ENCODE data around the gene OPRL1. TPM values are rescaled to one million over a fixed set of nuclear protein-coding genes. Genes with fewer than 3 reads are reported as not detected.

The OPRL1 gene
- total RNA-seq, 4 donors from 2014 or later, result 0.34 to 0.91 (median 0.76) TPM; not detected in 1

- TF ChIP-seq POLR2A (IDR thresholded peaks at IDR 0.05), result no peak
- TF ChIP-seq, protein P1, sequence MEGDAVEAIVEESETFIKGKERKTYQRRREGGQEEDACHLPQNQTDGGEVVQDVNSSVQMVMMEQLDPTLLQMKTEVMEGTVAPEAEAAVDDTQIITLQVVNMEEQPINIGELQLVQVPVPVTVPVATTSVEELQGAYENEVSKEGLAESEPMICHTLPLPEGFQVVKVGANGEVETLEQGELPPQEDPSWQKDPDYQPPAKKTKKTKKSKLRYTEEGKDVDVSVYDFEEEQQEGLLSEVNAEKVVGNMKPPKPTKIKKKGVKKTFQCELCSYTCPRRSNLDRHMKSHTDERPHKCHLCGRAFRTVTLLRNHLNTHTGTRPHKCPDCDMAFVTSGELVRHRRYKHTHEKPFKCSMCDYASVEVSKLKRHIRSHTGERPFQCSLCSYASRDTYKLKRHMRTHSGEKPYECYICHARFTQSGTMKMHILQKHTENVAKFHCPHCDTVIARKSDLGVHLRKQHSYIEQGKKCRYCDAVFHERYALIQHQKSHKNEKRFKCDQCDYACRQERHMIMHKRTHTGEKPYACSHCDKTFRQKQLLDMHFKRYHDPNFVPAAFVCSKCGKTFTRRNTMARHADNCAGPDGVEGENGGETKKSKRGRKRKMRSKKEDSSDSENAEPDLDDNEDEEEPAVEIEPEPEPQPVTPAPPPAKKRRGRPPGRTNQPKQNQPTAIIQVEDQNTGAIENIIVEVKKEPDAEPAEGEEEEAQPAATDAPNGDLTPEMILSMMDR (IDR thresholded peaks at IDR 0.05), result no peak
- H3K36me3 ChIP-seq, result no peaks in the 10 kb centered on the region
- intact Hi-C loops (cut with DNase I), result no loop called here
- H3K27ac ChIP-seq, result no peak overlapping the region
- H3K9me3 ChIP-seq, result no peaks in the 10 kb centered on the region
- DNase-seq, result no peak
- WGBS, 2 donors, result 35 to 77% methylated on average over 2 to 12 of the region's 12 CpGs
- peaks cover 0 to 37% (median 2%) of the 10 kb centered on the region in 4 donors for H3K27me3 ChIP-seq
- peaks cover 32 to 62% (median 41%) of the 10 kb centered on the region in 3 donors for H3K4me1 ChIP-seq
- H3K4me3 ChIP-seq, result no peak overlapping the region
Observed at GRCh38 chr20:64058536-64058935, 21.3 kb upstream of the OPRL1 start.

DNA sequence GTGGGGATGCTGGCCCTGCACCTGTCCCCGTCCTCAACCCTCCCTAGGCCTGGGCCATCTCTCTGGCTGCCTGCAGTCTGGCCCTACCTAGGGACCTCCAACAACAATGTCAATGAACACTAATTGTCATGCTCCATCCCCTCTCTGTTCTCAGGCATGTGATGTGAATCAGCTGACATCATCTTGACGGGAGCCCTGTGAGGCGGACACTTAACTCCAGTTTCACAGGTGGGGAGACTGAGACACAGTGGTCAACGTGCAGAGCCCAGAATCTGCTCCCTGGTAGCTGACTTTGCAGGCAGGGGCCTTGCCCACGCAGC is 17.6 kb upstream of the OPRL1 start:
- no peaks in the 10 kb centered on the region for H3K36me3 ChIP-seq
- peaks cover 30 to 60% (median 32%) of the 10 kb centered on the region in 3 donors for H3K4me1 ChIP-seq
- no peaks in the 10 kb centered on the region for H3K9me3 ChIP-seq
- H3K27ac ChIP-seq, result peak overlapping the region; percentile 80 to 92 (median 86)
- peaks cover 0 to 3% (median 0%) of the 10 kb centered on the region in 4 donors for H3K27me3 ChIP-seq
- intact Hi-C loops (cut with DNase I), result no loop called here
- TF ChIP-seq, protein P1 (IDR thresholded peaks at IDR 0.05), result no peak
- TF ChIP-seq POLR2A (IDR thresholded peaks at IDR 0.05), result no peak
- DNase-seq, result no peak
- WGBS, 2 donors, result 70% methylated on average over 2 of the region's 5 CpGs; no CpG with 5 or more reads in 1 of the 2 donors
- H3K4me3 ChIP-seq, result peak overlapping the region; percentile 68 to 93 (median 82)

- peak; percentile 70 for DNase-seq
- Histone ChIP-seq H3K36me3 (no peaks in the 10 kb centered on the region), H3K27ac (peak within 1 kb of the TSS; percentile 80 to 92 (median 86)), H3K4me1 (peaks cover 26 to 55% (median 31%) of the 10 kb centered on the region in 3 donors), H3K9me3 (no peaks in the 10 kb centered on the region), H3K27me3 (no peaks in the 10 kb centered on the region), H3K4me3 (peak within 1 kb of the TSS; percentile 68 to 93 (median 82))
- 1% methylated on average over 16 of the region's 85 CpGs; no CpG with 5 or more reads in 1 of the 2 donors for WGBS, 2 donors
- intact Hi-C loops (cut with DNase I), result no loop called here
- TF ChIP-seq POLR2A (IDR thresholded peaks at IDR 0.05), result peak in 3 of 4 donors; percentile 5 to 85 (median 79)
- TF ChIP-seq, protein P1 (IDR thresholded peaks at IDR 0.05), result peak in 1 of 6 experiments; percentile 30
Observed at GRCh38 chr20:64062596-64063388, 17.1 kb upstream of the OPRL1 start, which contains the start of gene TCEA2. TCEA2 (plus strand) TSS chr20:64063198; CDS start chr20:64063313, 115 bp downstream.

GRCh38 chr20:64063389-64064144 is 16.3 kb upstream of the OPRL1 start:
- H3K36me3 ChIP-seq, result no peaks in the 10 kb centered on the region
- 3% methylated on average over 24 to 29 of the region's 51 CpGs for WGBS, 2 donors
- H3K27ac ChIP-seq, result peak overlapping the region; percentile 80 to 92 (median 86)
- DNase-seq, result no peak
- no peaks in the 10 kb centered on the region for H3K27me3 ChIP-seq
- TF ChIP-seq, protein P1 (IDR thresholded peaks at IDR 0.05), result no peak
- TF ChIP-seq POLR2A (IDR thresholded peaks at IDR 0.05), result no peak
- H3K4me3 ChIP-seq, result peak overlapping the region; percentile 68 to 93 (median 82)
- no peaks in the 10 kb centered on the region for H3K9me3 ChIP-seq
- intact Hi-C loops (cut with DNase I), result no loop called here
- peaks cover 26 to 50% (median 31%) of the 10 kb centered on the region in 3 donors for H3K4me1 ChIP-seq

Data from esophagus squamous epithelium (tissue), 5 donors.